B cell (primary cell): ENCODE measurements around the gene FBXL4.

ENCODE experiments used
- EZH2 ChIP-seq: IDR thresholded peaks from 2 replicates; pipeline ENCODE4 v1.6.1; 2012; ENCODE audit warnings: borderline replicate concordance, low read depth, mild to moderate bottlenecking, moderate library complexity, low read length; ENCODE audit not compliant: insufficient read depth, poor library complexity, severe bottlenecking
- TF ChIP-seq, protein P1 (sequence below): fragments of 200-600 bp; IDR thresholded peaks from one replicate; pipeline ENCODE4 v1.8.0; 2022; ENCODE audit warnings: antibody characterized with exemption, mild to moderate bottlenecking

DNA sequence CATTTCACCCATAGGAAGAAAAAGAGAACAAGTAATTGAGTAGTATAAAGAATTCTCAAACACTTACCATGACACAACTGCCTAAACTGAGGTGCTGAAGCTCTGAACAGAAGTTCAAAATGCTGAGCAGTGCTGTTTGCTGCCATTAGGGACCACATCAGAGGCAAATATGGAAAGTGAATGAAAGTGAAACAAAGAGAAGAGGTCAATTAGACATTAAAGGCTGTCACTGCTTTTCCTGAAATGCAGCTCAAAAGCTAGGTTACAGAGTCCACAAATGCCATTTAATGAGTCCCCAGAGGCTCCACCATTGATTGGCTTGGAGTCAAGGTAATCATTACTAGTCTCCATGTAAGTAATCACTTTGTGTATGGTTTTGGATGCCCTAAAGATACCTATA lies 67.3 kb downstream of the FBXL4 start:
- TF ChIP-seq, protein P1, sequence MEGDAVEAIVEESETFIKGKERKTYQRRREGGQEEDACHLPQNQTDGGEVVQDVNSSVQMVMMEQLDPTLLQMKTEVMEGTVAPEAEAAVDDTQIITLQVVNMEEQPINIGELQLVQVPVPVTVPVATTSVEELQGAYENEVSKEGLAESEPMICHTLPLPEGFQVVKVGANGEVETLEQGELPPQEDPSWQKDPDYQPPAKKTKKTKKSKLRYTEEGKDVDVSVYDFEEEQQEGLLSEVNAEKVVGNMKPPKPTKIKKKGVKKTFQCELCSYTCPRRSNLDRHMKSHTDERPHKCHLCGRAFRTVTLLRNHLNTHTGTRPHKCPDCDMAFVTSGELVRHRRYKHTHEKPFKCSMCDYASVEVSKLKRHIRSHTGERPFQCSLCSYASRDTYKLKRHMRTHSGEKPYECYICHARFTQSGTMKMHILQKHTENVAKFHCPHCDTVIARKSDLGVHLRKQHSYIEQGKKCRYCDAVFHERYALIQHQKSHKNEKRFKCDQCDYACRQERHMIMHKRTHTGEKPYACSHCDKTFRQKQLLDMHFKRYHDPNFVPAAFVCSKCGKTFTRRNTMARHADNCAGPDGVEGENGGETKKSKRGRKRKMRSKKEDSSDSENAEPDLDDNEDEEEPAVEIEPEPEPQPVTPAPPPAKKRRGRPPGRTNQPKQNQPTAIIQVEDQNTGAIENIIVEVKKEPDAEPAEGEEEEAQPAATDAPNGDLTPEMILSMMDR = no peak
- no peak for TF ChIP-seq EZH2
